ENCODE results near the gene KRTAP4-5. TPM values are rescaled to one million over a fixed set of nuclear protein-coding genes. Genes with fewer than 3 reads are reported as not detected.
"Not testable (repeated sequence)": the region's sequence is repeated elsewhere in the genome, so short reads cannot be mapped to it uniquely, and the experiment has no call there.

KRTAP4-5 gene
- total RNA-seq, 1 donor from 2014 or later, result not detected

GRCh38 chr17:41131979-41132378 is 17.6 kb downstream of the KRTAP4-5 start:
- intact Hi-C loops (cut with micrococcal nuclease), result no loop called here
- Histone ChIP-seq H3K36me3 (no peaks in the 10 kb centered on the region), H3K4me1 (no peaks in the 10 kb centered on the region), H3K27me3 (ENCODE audit: low read depth) (peaks cover 18% of the 10 kb centered on the region), H3K9me3 (replicated peaks) (peaks cover 12% of the 10 kb centered on the region), H3K4me3 (no peak overlapping the region), H3K27ac (replicated peaks) (no peak overlapping the region)
- no peak for TF ChIP-seq CTCF (IDR thresholded peaks at IDR 0.05; ENCODE audit: borderline replicate concordance)
- no peak for DNase-seq

GRCh38 chr17:41127371-41127770 is 22.3 kb downstream of the KRTAP4-5 start:
- peaks cover 44% of the 10 kb centered on the region for H3K27me3 ChIP-seq (ENCODE audit: low read depth)
- TF ChIP-seq CTCF (IDR thresholded peaks at IDR 0.05; ENCODE audit: borderline replicate concordance), result no peak
- intact Hi-C loops (cut with micrococcal nuclease), result no loop called here
- no peak overlapping the region for H3K4me3 ChIP-seq
- H3K36me3 ChIP-seq, result no peaks in the 10 kb centered on the region
- H3K4me1 ChIP-seq, result no peaks in the 10 kb centered on the region
- DNase-seq, result no peak
- H3K27ac ChIP-seq (replicated peaks), result no peak overlapping the region
- peaks cover 9% of the 10 kb centered on the region for H3K9me3 ChIP-seq (replicated peaks)

GRCh38 chr17:41126412-41126811 is 23.2 kb downstream of the KRTAP4-5 start:
- no peak for TF ChIP-seq CTCF (IDR thresholded peaks at IDR 0.05; ENCODE audit: borderline replicate concordance)
- H3K4me1 ChIP-seq, result no peaks in the 10 kb centered on the region
- intact Hi-C loops (cut with micrococcal nuclease), result no loop called here
- H3K27me3 ChIP-seq (ENCODE audit: low read depth), result peaks cover 48% of the 10 kb centered on the region
- H3K36me3 ChIP-seq, result no peaks in the 10 kb centered on the region
- peaks cover 9% of the 10 kb centered on the region for H3K9me3 ChIP-seq (replicated peaks)
- H3K4me3 ChIP-seq, result no peak overlapping the region
- DNase-seq, result no peak
- no peak overlapping the region for H3K27ac ChIP-seq (replicated peaks)

- Histone ChIP-seq H3K4me3 (no peak overlapping the region), H3K9me3 (replicated peaks) (peaks cover 9% of the 10 kb centered on the region), H3K27ac (replicated peaks) (no peak overlapping the region), H3K4me1 (no peaks in the 10 kb centered on the region), H3K27me3 (ENCODE audit: low read depth) (peaks cover 45% of the 10 kb centered on the region), H3K36me3 (no peaks in the 10 kb centered on the region)
- no peak for DNase-seq
- no peak for TF ChIP-seq CTCF (IDR thresholded peaks at IDR 0.05; ENCODE audit: borderline replicate concordance)
- intact Hi-C loops (cut with micrococcal nuclease), result no loop called here
Observed at GRCh38 chr17:41125064-41125463, 24.6 kb downstream of the KRTAP4-5 start.

DNA sequence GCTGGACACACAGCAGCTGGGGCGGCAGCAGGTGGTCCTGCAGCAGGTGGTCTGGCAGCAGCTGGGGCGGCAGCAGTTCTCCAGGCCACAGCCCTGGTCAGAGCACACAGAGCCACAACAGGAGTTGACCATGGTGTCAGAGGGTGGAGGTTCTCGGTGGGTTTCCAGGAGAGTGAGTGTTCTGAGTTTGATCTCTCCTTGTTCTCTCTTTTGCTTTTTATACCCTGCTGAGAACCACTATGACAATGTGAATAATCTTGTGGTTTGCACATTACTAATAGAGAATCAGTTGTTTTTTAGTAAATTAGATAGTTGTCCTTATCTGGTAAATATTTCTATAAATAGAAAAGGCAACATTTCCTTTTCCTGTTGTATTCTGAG is 25.6 kb downstream of the KRTAP4-5 start, which contains the start of gene KRTAP4-12:
Gene KRTAP4-12, minus strand, starts transcription at position 192 of the 381 bp plus-strand sequence. Its CDS starts 60 bp downstream, at position 132.
- H3K4me1 ChIP-seq; H3K36me3 ChIP-seq; intact Hi-C loops (cut with micrococcal nuclease); H3K27ac ChIP-seq (replicated peaks); H3K4me3 ChIP-seq; DNase-seq; H3K9me3 ChIP-seq (replicated peaks): not testable (repeated sequence)
- peaks cover 54% of the 10 kb centered on the region for H3K27me3 ChIP-seq (ENCODE audit: low read depth)

- H3K4me1 ChIP-seq; H3K9me3 ChIP-seq (replicated peaks); DNase-seq; H3K4me3 ChIP-seq; H3K36me3 ChIP-seq; intact Hi-C loops (cut with micrococcal nuclease); H3K27ac ChIP-seq (replicated peaks): not testable (repeated sequence)
- peaks cover 59% of the 10 kb centered on the region for H3K27me3 ChIP-seq (ENCODE audit: low read depth)
Observed at GRCh38 chr17:41123292-41123990, 26.2 kb downstream of the KRTAP4-5 start.

Data from left ventricle myocardium inferior (tissue), 1 donor.